ENCODE results near the gene SCAMP3.
A peak's percentile ranks its signal among the peaks of the same experiment; 100 is the strongest.
"Not testable (repeated sequence)": the region's sequence is repeated elsewhere in the genome, so short reads cannot be mapped to it uniquely, and the experiment has no call there.

The SCAMP3 gene

DNA sequence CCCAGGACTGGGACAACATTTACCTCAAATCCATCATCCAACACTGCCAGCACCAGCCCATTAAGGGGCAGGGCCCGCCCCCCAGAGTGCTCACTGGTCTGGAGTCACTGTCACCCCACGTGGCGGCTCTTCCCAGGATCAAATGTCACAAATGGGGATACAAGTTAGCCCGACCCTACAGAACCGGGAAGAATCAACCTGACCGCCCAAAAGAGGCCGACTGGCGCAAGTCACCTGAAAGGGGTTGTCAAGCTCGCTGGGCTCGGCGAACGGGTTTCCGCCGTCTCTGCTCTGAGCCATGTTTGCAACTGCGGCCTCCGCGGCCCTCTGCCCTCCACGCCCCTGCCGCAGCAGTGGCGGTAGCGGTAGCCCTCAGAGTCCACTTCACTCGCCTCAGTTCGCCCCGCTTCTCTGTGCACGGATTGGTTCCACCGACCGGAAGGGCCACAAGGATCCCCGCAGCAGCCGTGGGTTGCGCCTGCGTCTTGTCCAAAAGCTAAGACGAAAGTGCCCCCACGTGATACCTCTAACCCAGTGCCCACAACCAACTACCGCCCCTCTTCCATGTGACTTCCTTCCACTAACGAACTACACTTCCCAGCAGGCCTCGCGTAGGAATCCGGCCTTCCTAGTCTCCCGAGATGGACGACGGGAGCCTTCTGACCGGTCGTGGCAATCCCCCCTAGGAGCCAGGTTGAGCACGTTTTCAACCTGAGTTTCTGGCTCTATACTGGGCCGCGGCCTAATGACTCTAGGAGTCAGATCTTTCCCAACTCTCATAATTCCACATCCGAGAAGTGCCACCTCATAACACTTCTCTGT is at the start of gene SCAMP3:
Gene SCAMP3 (minus strand): TSS at position 509 of the 822 bp plus-strand sequence. CDS start 209 bp downstream, at position 300.
- H3K4me3 ChIP-seq (ENCODE audit: low read depth, low read length) = peak within 1 kb of the TSS; percentile 84

DNA sequence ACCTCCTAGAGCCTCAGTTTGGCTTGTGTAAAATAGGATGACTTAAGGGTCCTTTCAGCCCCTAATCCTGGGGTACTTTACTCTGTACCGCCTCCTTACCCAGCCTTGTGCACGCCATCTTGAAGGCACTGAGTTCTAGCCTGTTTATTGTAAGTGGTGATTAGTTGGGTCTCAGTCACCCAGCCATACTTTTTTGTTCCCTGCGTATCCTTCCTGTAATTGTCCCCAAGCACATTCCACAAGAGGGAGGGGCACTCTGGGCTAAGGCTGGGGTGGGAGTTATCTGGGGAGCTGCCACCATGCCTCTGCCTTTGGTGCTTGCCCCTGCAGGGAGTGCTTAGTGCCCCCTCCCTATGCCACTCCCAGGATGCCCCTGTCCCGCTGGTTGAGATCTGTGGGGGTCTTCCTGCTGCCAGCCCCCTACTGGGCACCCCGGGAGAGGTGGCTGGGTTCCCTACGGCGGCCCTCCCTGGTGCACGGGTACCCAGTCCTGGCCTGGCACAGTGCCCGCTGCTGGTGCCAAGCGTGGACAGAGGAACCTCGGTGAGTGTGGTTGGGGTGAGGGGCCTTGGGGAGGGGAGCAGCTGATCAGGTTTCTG is 47.4 kb upstream of the SCAMP3 start:
- H3K4me3 ChIP-seq (ENCODE audit: low read depth, low read length) = peak overlapping the region; percentile 95

DNA sequence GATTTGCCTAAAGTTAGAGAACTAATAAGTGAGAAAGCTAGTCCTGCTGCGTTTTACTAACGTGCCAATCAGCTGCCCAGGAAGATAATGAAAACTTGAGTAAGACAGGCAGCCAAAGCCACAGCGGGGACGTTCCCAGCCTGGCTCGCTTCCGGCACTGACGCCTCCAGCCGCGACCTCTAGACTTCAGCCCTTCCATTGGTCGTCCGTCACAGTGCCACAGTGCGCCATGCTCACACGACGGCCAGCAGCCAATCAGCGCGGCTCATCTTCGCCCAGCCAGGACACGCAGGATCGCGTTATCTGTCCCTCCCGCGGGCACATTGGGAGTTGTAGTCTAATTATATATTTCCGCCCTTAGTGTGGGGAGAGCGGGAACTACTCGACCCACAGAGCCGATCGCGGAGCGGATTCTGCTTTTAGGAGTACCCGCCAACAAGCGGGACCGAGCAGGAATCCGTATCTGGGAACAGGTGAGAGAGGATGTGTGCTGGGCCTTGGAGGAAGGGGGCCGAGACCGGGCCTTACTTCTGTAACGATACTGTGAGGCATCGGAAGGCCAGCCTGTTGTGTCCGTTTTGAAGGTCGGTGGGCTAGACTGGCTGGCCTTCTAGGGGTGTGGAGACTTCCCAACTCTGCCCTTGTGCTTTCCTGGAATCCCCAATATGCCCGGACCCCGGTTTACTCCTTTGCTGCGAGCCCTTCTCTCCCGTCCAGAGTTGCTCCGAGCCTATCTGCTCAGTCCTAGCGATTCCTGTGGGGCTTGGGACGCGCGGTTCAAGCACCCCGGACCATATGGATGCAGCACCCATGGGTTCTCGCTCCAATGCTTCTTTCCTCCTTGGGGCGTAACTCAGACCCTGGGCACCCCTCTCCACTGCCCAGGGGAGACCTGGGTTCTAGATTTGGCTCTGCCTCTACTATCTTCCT is 46.6 kb upstream of the SCAMP3 start, which contains the start of gene FDPS:
Gene FDPS (plus strand): TSS at position 374 of the 930 bp plus-strand sequence. CDS start 924 bp downstream, outside the sequence.
- H3K4me3 ChIP-seq (ENCODE audit: low read depth, low read length) = peak within 1 kb of the TSS; percentile 95

DNA sequence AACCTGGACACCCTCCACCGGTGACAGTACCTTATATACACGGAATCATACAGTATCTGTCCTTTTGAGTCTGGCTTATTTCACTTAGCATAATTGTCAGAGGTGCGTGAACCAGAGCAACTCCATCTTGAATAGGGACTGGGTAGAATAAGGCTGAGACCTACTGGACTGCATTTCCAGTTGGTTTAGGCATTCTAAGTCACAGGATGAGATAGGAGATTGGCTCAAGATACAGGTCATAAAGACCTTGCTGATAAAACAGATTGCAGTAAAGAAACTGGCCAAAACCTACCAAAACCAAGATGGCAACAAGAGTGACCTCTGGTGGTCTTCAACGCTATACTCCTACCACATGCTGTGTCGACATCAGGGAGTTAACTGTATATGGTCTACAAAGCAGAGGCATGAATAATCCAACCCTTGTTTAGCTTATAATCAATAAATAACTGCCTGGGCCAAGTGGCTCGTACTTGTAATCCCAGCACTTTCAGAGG is 45.1 kb upstream of the SCAMP3 start:
- H3K4me3 ChIP-seq (ENCODE audit: low read depth, low read length) = no peak overlapping the region

DNA sequence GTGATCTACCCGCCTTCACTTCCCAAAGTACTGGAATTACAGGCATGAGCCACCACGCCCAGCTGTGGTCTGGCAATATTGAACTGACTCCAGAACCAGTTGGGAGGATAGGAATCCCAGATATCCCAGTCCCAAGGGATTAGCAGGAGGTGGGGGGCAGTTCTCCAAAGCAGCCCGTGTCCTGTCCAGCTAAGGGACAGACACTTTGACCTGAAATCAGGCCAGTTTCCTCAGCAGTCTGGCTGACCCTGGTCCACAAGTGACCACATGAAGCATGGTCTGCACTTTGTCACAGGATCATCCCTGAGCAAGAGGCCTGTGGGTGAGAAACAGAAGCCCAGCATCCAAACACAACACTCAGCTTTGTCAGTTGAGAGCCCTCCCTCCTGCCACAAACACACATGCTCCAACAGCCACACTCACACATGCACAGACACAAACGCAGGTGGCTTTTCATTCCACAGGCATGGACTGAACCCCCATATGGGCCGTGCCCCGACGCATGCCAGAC is 43.8 kb upstream of the SCAMP3 start:
- H3K4me3 ChIP-seq (ENCODE audit: low read depth, low read length) = no peak overlapping the region

DNA sequence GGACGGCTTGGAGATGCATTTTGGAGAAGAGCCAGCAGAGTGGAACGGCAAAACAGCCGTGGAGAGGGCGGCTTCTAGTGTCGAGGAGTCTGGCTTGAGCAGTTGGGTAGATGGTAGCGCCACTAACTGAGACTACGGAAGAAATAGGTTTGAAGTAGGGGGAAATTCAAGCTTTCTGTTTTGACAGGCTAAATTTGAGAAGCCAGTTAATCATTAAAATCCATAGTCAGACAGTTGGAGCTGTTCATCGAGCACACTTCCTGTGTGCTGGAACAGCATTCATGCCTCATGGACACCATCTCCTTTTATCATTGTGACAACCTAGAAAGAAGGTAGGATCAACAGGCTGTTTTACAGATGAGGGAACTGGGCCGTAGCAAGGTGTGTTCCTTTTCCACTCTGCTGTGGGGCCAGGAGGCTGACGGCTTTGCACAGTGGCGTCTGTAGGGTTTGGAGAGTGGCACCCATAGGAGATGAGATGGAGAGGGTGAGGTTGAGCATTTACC is 42.5 kb upstream of the SCAMP3 start:
- H3K4me3 ChIP-seq (ENCODE audit: low read depth, low read length) = no peak overlapping the region

DNA sequence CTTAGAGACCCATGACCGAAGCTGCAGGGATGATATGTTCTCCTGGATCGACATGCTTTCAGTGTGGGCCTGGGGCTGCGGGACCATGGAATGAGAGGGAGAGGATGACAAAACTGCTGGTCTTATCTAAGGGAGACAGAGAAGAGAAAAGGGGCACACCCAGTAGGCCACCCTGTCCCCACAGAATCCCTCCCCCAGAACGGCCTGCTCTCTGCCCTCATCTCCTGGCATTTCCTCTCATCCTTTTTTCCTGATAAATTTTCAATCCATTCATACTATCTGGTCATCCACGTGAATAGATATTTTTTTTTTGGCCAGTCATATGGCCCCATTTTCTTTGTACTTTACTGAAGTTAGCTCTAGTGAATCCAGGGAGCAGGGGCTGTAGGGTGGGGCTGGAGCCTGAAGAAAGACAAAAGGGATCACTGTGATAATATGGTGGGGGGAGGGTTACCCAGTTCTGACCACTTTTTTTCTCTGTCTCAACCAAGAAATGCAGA is 39.2 kb upstream of the SCAMP3 start, which contains the start of gene PKLR:
Gene PKLR (minus strand): TSS at position 97 of the 500 bp plus-strand sequence. CDS start 43 bp downstream, at position 54.
- no peak within 1 kb of the TSS for H3K4me3 ChIP-seq (ENCODE audit: low read depth, low read length)

DNA sequence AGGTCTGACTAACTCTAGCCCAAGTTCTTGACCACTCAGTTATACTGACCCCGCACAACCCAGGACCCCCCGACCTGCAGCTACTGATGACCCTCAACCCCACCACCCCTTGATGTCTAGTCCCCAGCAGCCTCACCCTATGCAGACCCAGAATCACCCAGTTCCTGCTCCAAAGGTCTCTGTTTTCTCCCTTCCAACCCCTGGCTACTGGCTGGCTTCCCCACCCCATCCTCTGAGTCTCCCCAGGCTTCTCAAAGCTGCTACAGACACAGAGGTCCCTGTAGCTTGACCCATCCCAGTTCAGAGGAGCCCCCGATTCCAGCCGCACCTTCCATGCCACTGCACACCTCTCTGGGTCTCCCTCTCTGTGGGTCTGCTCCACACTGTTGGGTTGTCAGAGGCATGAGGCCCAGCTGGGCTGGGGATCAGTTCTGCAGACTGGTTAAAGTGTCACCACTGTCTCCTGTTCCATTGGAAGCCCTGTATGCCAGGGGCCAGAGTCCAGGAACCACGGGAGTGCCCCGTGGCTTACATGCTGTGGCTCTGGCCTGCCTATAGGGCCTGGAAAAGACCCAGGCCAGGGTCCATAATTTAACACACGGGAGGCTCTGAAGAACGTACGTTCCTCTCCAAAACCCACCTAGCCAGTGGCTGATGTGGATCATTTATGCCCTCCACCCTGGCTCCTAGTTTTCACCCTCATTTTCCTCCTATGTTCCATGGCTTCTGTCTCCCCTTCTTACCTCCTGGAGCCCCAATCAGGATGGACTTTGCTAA is 38.6 kb upstream of the SCAMP3 start:
- H3K4me3 ChIP-seq (ENCODE audit: low read depth, low read length) = no peak overlapping the region

DNA sequence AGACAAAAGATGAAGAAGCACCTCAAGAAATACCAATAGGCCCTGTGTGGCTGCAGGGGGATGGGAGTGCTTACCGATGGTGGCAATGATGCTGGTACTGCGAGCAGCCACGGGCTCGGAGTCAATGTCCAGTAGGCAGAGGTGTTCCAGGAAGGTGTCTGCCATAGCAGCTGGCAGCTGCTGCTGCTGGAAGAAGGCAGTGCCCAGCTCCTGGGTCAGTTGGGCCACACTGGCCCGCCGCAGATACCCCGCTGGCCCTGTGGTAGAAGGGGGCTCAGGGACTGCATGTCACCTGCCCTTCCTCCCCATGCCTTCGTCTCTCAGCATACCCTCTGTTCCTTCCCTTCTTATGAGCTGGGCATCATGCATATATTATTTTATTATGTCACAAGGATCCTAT is 37.9 kb upstream of the SCAMP3 start:
- H3K4me3 ChIP-seq (ENCODE audit: low read depth, low read length) = no peak overlapping the region

DNA sequence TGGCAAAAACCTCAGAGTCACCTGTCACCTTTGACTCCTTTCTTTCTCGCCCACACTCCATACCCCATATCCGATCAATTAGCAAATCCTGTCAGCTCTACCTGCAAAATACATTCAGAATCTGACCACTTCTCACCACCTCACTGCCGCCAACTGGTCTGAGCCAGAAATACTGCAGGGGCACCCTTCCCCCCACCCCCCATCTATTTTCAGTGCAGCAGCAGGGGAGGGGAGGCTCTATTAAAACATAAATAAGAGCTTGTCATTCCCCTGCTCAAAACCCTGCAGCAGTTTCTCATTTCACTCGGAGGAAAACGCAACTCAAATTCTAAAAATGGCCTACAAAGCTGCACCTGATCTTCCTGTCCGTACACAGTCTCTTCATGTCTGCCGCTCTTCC is 35.2 kb upstream of the SCAMP3 start:
- H3K4me3 ChIP-seq (ENCODE audit: low read depth, low read length) = no peak overlapping the region

DNA sequence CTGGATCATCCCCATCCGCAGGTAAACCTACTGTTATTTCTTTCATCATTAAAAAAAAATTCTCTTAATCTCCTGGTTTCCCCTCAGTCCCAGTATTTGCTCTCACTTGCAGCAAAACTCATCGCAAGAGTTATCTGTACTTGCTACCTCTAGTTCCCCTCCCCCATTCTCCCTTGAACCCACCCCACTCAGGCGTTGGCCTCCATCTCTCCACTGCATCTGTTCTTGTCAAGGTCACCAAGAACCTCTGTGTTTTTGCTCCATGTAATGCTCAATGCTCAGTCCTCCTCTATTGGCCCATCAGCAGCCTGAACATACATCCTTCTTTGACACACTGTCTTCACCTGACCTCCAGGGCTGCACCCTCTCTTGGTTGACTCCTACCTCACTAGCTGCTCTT is 34.5 kb upstream of the SCAMP3 start:
- H3K4me3 ChIP-seq (ENCODE audit: low read depth, low read length) = no peak overlapping the region

DNA sequence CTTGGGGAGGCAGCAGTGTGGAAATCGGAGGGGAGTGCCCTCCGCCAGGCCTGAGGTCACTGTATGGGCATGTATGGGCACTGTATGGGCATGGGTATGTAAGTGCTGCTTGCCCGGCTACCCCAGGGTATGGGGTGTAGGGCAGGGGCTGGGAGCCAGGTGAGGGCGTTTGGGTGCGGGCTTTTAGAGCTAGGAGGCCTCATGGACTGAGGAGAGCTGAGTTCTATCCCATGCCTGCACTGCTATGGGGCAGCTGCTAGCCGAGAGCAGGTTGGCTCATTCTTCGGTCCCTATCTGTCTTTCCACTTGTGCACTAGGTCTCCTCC is 33.7 kb upstream of the SCAMP3 start:
- H3K4me3 ChIP-seq (ENCODE audit: low read depth, low read length) = peak overlapping the region; percentile 68

DNA sequence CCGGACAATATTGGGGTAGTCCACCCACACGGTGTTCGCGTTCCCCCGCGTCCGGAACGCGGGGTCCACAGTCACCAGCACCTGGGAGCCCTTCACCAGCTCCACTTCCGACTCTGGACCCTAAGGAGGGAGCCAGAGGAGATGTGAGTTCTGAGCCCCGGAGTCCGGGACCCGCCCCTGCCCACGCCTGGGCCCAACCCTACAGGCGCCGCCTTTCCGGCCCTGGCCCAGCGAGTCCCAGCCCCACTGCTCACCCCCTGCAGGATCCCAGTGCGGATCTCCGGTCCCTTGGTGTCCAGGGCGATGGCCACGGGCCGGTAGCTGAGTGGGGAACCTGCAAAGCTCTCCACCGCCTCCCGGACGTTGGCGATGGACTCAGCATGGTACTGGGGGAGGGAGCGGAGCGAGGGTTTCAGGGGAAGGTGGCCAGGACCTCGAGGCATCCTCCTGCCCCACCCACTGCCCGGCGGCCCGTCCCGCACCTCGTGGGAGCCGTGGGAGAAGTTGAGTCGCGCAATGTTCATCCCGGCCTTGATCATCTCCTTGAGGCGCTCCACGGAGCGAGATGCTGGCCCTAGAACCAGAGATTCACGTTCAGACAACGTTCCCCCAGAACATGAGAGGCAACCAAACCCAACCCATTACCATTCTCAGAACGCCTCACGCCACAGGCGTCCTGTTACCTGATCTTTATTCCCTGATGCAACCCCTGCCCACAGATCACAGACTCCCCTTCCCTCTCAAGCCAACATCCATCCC is 33.2 kb upstream of the SCAMP3 start:
- H3K4me3 ChIP-seq (ENCODE audit: low read depth, low read length) = peak overlapping the region; percentile 68

DNA sequence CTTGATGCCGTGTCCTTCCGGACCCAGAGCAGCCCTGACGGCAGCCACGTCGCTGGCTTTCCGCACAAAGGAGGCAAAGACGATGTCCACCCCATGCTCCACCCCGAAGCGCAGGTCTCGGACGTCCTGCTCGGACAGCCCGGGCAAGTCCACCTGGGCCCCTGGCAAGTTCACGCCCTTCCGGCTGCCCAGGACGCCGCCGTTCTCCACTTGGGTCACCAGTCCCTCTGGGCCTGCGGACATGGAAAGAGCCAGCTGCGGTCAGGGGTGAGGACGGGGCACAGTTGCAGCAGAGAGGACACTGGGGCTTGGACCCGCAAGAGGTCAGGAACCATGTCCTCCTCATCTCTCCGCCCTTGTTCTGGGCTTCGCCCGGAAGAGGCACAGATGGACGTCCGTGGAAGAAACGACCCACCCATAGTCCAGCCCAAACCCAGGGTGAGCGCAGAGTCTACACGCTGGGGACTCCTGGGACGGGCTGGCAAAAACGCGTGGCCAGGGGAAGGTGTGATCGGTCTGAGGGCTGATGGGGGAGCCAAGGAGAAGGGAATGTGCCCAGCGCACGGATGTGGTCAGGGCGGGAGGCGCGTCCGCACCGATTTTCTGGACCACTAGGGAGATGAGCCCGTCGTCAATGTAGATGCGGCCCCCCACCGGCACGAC is 32.5 kb upstream of the SCAMP3 start:
- H3K4me3 ChIP-seq (ENCODE audit: low read depth, low read length) = peak overlapping the region; percentile 68

DNA sequence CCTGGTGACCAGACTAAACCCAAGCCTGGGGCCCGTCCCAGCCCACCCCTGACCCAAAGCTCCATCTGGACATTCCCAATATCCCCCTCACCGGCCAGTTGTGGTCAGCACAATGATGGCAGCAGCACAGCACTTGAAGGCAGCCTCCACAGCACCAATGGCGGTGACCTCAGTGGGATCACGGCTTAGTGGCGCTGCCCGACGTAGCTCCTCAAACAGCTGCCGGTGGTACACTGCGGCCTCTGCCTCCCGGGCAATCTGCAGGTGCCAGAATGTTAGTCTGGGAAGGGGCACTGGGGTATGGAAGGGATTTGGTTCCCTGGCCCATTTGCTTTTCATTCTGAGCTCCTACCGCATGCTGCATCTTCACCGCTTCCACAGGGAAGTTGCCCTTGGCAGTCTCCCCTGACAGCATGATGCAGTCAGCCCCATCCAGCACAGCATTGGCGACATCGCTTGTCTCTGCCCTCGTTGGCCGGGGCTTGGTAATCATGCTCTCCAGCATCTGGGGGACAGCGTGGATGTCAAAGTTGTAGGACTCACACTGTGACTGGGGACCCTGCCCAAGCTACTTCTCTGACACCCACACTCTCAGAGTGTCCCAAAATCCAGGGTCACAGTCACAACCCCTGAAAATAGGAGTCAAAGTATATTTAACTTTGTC is 31.1 kb upstream of the SCAMP3 start:
- H3K4me3 ChIP-seq (ENCODE audit: low read depth, low read length) = no peak overlapping the region

DNA sequence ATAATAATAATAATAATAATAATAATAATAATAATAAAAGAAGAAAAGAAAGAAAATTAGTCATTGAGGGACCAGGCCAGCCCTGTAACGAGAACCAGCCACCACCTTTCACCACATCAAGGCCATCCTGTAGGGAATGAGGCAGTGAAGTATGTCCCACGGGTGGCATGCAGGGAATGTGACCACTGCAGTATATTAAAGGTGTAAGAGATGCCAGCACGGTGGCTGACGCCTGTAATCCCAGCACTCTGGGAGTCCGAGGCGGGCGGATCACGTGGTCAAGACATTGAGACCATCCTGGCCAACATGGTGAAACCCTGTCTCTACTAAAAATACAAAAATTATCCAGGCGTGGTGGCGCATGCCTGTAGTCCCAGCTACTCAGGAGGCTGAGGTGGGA is 28.8 kb upstream of the SCAMP3 start:
- H3K4me3 ChIP-seq (ENCODE audit: low read depth, low read length) = not testable (repeated sequence)

DNA sequence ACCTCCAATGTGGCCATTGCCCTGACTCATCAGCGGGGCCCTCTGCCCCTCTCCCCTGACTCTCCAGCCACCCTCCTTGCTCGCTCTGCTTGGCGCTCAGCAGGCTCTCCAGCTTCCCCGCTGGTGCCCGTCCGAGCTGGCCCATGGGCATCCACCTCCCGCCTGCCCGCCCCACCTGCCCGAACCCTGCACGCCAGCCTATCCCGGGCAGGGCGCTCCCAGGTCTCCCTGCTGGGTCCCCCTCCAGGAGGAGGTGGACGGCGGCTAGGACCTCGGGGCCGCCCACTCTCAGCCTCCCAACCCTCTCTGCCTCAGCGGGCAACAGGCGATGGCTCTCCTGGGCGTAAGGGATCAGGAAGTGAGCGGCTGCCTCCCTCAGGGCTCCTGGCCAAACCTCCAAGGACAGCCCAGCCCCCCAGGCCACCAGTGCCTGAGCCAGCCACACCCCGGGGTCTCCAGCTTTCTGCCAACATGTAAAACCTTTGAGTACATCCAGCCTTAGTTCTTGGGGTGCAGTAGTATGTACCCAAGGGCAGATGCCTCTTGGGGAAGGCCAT is 25.9 kb upstream of the SCAMP3 start:
- no peak overlapping the region for H3K4me3 ChIP-seq (ENCODE audit: low read depth, low read length)

DNA sequence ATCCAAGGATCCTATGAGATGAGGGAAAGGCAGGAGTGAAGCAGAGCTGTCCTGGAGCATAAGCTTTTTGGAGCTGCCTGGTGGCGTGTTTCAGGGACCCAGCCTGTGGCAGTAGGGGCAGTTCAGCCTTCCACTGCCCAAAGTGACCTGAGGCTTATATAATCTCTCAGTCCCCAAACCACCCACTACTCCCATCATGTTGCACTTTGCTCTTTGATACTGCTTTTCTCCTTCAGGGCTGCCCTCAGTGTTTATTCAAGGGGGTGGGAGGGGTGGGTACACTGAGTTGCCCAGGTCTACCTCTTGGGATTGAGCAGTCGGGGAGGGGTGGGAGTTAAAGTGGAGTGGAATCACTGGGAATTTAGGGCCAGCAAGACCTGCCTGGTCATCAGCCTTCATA is 24.4 kb upstream of the SCAMP3 start:
- H3K4me3 ChIP-seq (ENCODE audit: low read depth, low read length) = no peak overlapping the region
